ENCODE measurements around the gene KRTAP5-3.

DNA sequence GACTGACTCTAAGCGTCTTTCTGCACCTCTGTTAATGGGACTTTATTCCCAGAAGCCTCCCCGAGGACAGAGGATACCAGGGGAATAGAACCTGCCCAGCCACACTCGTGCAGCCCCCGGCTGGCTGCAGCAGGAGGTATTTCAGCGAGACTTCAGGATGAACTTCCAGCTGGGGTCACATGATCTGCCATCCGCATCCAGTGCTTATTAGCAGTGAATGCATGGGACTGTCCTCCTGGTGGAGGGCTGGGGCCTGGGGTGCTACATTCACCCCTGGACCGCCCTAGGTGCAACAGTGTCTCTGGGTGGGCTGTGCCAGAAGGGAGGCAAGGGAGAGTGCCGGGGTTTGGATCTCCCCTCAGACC is 37.8 kb downstream of the KRTAP5-3 start:
- no peak for TF ChIP-seq CEBPB (IDR thresholded peaks at IDR 0.05)
- no peak for TF ChIP-seq RAD21 (IDR thresholded peaks at IDR 0.05; ENCODE audit: low read depth)
- no peak for TF ChIP-seq TAF1 (IDR thresholded peaks at IDR 0.05; ENCODE audit: low read depth)
- no peak for TF ChIP-seq EP300 (IDR thresholded peaks at IDR 0.05; ENCODE audit: borderline replicate concordance)
